CD14-positive monocyte (primary cell): ENCODE measurements around the gene CRAMP1. TPM values are rescaled to one million over a fixed set of nuclear protein-coding genes. Genes with fewer than 3 reads are reported as not detected.
A peak's percentile ranks its signal among the peaks of the same experiment; 100 is the strongest.

Experiments used
- DNase-seq, 3 donors: peaks; one replicate each; pipeline ENCODE4 v3.0.0-alpha.2; 2011 to 2022
- H2AFZ ChIP-seq: 2 replicates; pipeline ENCODE4 v1.6.0; 2012; ENCODE audit warnings: mild to moderate bottlenecking, low read depth, low read length, inconsistent platforms; ENCODE audit not compliant: insufficient read depth, poor library complexity, severe bottlenecking
- H3K27ac ChIP-seq, 2 donors: 1 replicate in 1 of 2; 2 replicates in 1 of 2; pipeline ENCODE4 v1.5.1; 2012 to 2013; ENCODE audit warnings: low read length in 2 of 2, control low read depth in 1 of 2, inconsistent platforms in 1 of 2, low read depth in 1 of 2, mild to moderate bottlenecking in 1 of 2
- H3K27me3 ChIP-seq, 2 donors: one replicate each; pipeline versions ENCODE4 v1.6.0 to v1.6.1; 2011 to 2013; ENCODE audit warnings: low read length in 2 of 2; ENCODE audit not compliant: control insufficient read depth in 2 of 2, insufficient read depth in 2 of 2
- H3K36me3 ChIP-seq, 2 donors: replicated peaks in 1 of 2; 1 replicate in 1 of 2; 2 replicates in 1 of 2; pipeline versions ENCODE4 v1.5.1 to v1.6.1; 2012 to 2013; ENCODE audit warnings: low read length in 2 of 2, control low read depth in 1 of 2, inconsistent platforms in 1 of 2, mild to moderate bottlenecking in 1 of 2; ENCODE audit not compliant: insufficient read depth in 2 of 2, control insufficient read depth in 1 of 2
- H3K4me1 ChIP-seq, 2 donors: 1 replicate in 1 of 2; 2 replicates in 1 of 2; pipeline versions ENCODE4 v1.5.1 to v1.6.1; 2012 to 2013; ENCODE audit warnings: low read length in 2 of 2, control low read depth in 1 of 2, inconsistent platforms in 1 of 2, mild to moderate bottlenecking in 1 of 2, moderate library complexity in 1 of 2; ENCODE audit not compliant: insufficient read depth in 2 of 2, control insufficient read depth in 1 of 2
- H3K4me2 ChIP-seq: replicated peaks from 2 replicates; pipeline ENCODE3; 2012; ENCODE audit warnings: low read length, moderate library complexity, mild to moderate bottlenecking; ENCODE audit not compliant: poor library complexity, severe bottlenecking; ENCODE audit errors: extremely low read depth
- H3K4me3 ChIP-seq, 3 experiments: fragments of 200-600 bp in 1 of 3; sonication (generic) in 1 of 3; replicated peaks in 1 of 3; 1 replicate in 2 of 3; 2 replicates in 1 of 3; pipeline ENCODE4 v1.5.1; 2011 to 2013; ENCODE audit warnings: low read length in 3 of 3, mild to moderate bottlenecking in 3 of 3, control low read depth in 2 of 3, low read depth in 2 of 3, inconsistent platforms in 1 of 3, moderate library complexity in 1 of 3
- H3K79me2 ChIP-seq: 2 replicates; pipeline ENCODE4 v1.6.0; 2012; ENCODE audit warnings: mild to moderate bottlenecking, control low read depth, inconsistent platforms, low read length, moderate library complexity; ENCODE audit not compliant: insufficient read depth
- H3K9ac ChIP-seq: 2 replicates; pipeline ENCODE4 v1.6.0; 2017; ENCODE audit warnings: low read length, mild to moderate bottlenecking; ENCODE audit not compliant: insufficient read depth, poor library complexity, severe bottlenecking
- H3K9me3 ChIP-seq, 2 donors: replicated peaks in 1 of 2; 1 replicate in 1 of 2; 2 replicates in 1 of 2; pipeline versions ENCODE4 v1.5.1 to v1.6.1; 2012 to 2013; ENCODE audit warnings: low read length in 2 of 2, control low read depth in 1 of 2; ENCODE audit not compliant: control insufficient read depth in 1 of 2, insufficient read depth in 1 of 2
- H4K20me1 ChIP-seq: 2 replicates; pipeline ENCODE4 v1.6.0; 2012; ENCODE audit warnings: mild to moderate bottlenecking, low read length, control low read depth, moderate library complexity; ENCODE audit not compliant: insufficient read depth
- H3K27ac Mint-ChIP-seq, 7 donors: one replicate each; pipeline ENCODE4 v1.8.0; 2020; ENCODE audit warnings: mild to moderate bottlenecking in 7 of 7, mixed read lengths in 7 of 7, moderate library complexity in 6 of 7, inconsistent platforms in 2 of 7
- H3K27me3 Mint-ChIP-seq, 3 donors: one replicate each; pipeline ENCODE4 v1.8.0; 2021 to 2022; ENCODE audit warnings: low read depth in 3 of 3, mild to moderate bottlenecking in 3 of 3, mixed read lengths in 3 of 3, moderate library complexity in 3 of 3, inconsistent platforms in 1 of 3
- H3K36me3 Mint-ChIP-seq, 2 donors: one replicate each; pipeline ENCODE4 v1.8.0; 2020; ENCODE audit warnings: mixed read lengths in 2 of 2, inconsistent platforms in 1 of 2, mild to moderate bottlenecking in 1 of 2
- H3K4me1 Mint-ChIP-seq: one replicate; pipeline ENCODE4 v1.8.0; 2020; ENCODE audit warnings: mild to moderate bottlenecking, mixed read lengths
- H3K4me3 Mint-ChIP-seq, 2 donors: one replicate each; pipeline ENCODE4 v1.8.0; 2020; ENCODE audit warnings: mild to moderate bottlenecking in 2 of 2, mixed read lengths in 2 of 2, moderate library complexity in 1 of 2
- H3K9me3 Mint-ChIP-seq, 7 donors: one replicate each; pipeline ENCODE4 v1.8.0; 2020 to 2022; ENCODE audit warnings: mixed read lengths in 7 of 7, mild to moderate bottlenecking in 6 of 7, moderate library complexity in 6 of 7, inconsistent platforms in 2 of 7
- CTCF ChIP-seq: fragments of 200-600 bp; IDR thresholded peaks from one replicate; pipeline ENCODE4 v1.8.0; 2022; ENCODE audit warnings: antibody characterized with exemption, mild to moderate bottlenecking
- WGBS: methylation state at CpG from one replicate; pipeline ENCODE4 v1.1.5; 2013; ENCODE audit warnings: missing lambda C conversion rate; ENCODE audit not compliant: insufficient coverage; 5-methylcytosine and 5-hydroxymethylcytosine counted together
- intact Hi-C, 2 donors: fragments of 100-400 bp; cut with micrococcal nuclease; formaldehyde crosslinking; loops; one replicate each; pipeline versions ENCODE4 v1.15.0 to v1.15.1; 2023
- polyA plus RNA-seq, 3 donors: library from polyadenylated mRNA; depleted of rRNA in 1 of 3; unstranded in 2 of 3; stranded (reverse) in 1 of 3; fragments of 300-500 nt in 2 of 3; fragments of >200 nt in 1 of 3; fragmentation: Illumina TruSeq in 2 of 3; gene quantifications; 1 replicate in 2 of 3; 2 replicates in 1 of 3; pipeline ENCODE4 v1.2.3, GENCODE V29; 2012 to 2021

Gene CRAMP1
- polyA plus RNA-seq, 3 donors = 0.46 to 12.3 (median 1.0) TPM

- H3K4me3 Mint-ChIP-seq = no peak overlapping the region
- intact Hi-C loops = no loop called here
- peaks cover 86 to 98% of the 10 kb centered on the region in 2 donors for H3K36me3 Mint-ChIP-seq
- TF ChIP-seq CTCF = no peak
- Histone ChIP-seq H3K4me3 (no peak overlapping the region), H3K79me2 (peaks cover 19% of the 10 kb centered on the region), H3K4me1 (no peaks in the 10 kb centered on the region), H2AFZ (no peak overlapping the region), H3K36me3 (peaks cover 75 to 100% of the 10 kb centered on the region in 2 donors), H3K27ac (no peak overlapping the region), H4K20me1 (peaks cover 46% of the 10 kb centered on the region), H3K4me2 (no peak overlapping the region), H3K27me3 (no peaks in the 10 kb centered on the region), H3K9me3 (no peaks in the 10 kb centered on the region), H3K9ac (no peak overlapping the region)
- 98% methylated on average over 19 of the region's 20 CpGs for WGBS
- no peaks in the 10 kb centered on the region for H3K4me1 Mint-ChIP-seq
- peaks cover 0 to 4% (median 2%) of the 10 kb centered on the region in 3 donors for H3K27me3 Mint-ChIP-seq
- no peak for DNase-seq
- peaks cover 0 to 1% (median 0%) of the 10 kb centered on the region in 7 donors for H3K9me3 Mint-ChIP-seq
- H3K27ac Mint-ChIP-seq = peak overlapping the region in 1 of 7 donors; percentile 67
Observed at GRCh38 chr16:1630450-1631213, 18.5 kb downstream of the CRAMP1 start.

GRCh38 chr16:1631230-1631629, 19.1 kb downstream of the CRAMP1 start:
- H3K4me3 ChIP-seq = no peak overlapping the region
- WGBS = 93% methylated on average over 9 of the region's 9 CpGs
- DNase-seq = no peak
- peaks cover 0 to 4% (median 2%) of the 10 kb centered on the region in 3 donors for H3K27me3 Mint-ChIP-seq
- H3K36me3 ChIP-seq = peaks cover 75 to 100% of the 10 kb centered on the region in 2 donors
- H3K4me1 ChIP-seq = no peaks in the 10 kb centered on the region
- peaks cover 47% of the 10 kb centered on the region for H4K20me1 ChIP-seq
- H3K27ac ChIP-seq = no peak overlapping the region
- H2AFZ ChIP-seq = no peak overlapping the region
- no peak overlapping the region for H3K4me3 Mint-ChIP-seq
- no peak overlapping the region for H3K27ac Mint-ChIP-seq
- peaks cover 16% of the 10 kb centered on the region for H3K79me2 ChIP-seq
- no peaks in the 10 kb centered on the region for H3K27me3 ChIP-seq
- H3K9me3 ChIP-seq = no peaks in the 10 kb centered on the region
- H3K36me3 Mint-ChIP-seq = peaks cover 82 to 98% of the 10 kb centered on the region in 2 donors
- no peaks in the 10 kb centered on the region for H3K4me1 Mint-ChIP-seq
- H3K9me3 Mint-ChIP-seq = peaks cover 0 to 1% (median 0%) of the 10 kb centered on the region in 7 donors
- H3K4me2 ChIP-seq = no peak overlapping the region
- intact Hi-C loops = no loop called here
- TF ChIP-seq CTCF = no peak
- H3K9ac ChIP-seq = no peak overlapping the region
